NCI-H2196 treated with DMSO at 0.1 percent for 48 hours (cell line): ENCODE measurements around the gene IGFLR1.

Source experiments
- DNase-seq: peaks from one replicate; lab custom pipeline; 2025; ENCODE audit not compliant: unreplicated experiment; lab: John Stamatoyannopoulos, UW

IGFLR1 gene

DNA sequence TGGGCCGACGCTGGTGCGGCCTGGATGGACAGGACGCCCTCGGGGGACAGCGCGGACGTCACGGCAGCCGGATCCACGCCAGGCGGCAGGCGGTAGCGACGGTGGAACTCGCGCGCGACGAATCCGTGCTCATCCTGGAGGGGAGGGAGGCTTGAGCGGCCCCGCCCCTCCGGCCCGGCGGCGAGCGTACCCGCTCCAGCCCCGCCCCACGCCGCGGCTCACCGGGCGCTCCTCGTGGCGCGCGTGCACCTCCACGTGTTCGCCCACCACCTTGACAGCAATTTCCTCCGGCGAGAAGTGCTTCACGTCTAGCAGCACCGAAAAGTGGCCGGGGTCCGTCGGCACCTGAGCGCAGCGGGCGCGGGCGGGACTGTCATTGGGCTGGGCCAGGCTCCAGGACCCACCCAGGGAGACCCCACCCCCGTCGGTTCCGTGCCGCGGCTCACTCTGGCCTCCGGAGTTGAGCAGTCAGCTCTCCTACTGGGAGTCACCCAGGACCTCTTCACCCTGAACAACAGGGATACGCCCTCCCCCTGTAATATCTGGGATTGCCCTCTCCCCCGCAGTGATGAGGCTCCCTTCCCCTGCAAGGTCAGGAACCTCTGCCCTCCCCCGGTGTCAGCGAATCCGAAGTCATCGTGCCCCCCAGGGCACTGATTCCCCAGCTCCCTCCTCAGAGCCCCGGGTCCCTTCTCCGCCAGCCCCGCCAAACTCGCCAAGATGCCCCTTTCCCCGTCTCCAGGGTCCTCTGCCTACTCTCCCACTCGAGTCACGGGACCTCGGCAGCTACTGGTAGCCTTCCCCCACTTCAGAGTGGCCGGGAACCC is 13.5 kb upstream of the IGFLR1 start:
- no peak for DNase-seq

DNA sequence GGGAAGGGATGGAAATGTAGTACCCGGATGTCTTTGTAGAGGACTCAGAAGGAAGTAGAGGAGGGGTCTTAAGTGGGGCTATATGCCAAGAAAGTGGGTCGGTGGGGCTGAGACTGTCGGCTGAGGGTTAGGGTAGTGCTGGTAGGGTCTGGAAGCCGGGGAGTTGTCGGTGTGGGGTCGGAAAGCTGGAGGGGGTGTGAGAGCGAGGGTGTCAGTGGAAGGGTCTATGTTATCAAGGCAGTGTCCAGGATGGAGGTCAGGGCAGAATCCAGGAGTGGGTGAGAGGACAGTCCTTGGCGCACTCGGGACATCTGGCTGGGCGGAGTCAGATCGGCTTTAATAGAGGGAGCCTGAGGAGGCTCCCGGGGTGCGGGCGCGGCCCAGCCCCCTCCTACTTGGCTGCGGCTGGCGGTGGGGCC is 12.9 kb upstream of the IGFLR1 start:
- no peak for DNase-seq

DNA sequence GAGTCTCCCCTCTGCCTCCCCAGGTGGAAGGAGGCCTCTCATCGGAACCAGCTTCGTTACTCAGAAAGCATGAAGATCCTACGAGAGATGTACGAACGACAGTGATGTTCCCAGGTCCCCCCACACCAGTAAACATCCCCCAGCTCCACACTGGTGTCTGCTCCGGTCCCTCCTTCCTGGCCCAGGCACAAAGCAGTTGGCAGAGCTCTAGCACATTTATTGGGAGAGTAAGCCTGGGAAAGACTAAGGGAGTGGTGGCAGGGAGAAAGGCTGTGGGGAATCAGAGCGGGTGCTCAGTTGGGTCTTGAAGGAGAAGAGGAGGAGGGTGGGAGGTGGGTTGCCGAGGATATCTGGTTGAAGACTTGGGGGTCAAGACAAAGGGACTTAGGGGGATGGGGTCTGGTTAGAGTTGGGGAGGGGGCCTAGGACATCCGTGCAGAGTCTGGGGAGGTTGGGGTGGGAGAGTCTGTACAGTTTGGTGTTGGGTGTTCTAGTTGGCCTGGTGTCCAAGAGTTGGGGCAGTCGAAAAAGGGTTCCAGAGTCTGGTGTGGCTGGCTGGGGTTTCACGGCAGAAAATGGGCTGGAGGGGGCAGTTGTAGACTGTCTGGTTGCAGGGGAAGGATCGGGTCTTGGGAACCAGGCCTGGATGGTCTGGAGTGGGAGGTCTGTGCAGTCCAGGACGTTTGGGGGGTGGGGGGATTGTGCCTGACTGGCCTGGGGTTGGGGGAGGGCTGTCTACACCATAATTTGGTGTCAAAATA is 12.3 kb upstream of the IGFLR1 start:
- DNase-seq: no peak

DNA sequence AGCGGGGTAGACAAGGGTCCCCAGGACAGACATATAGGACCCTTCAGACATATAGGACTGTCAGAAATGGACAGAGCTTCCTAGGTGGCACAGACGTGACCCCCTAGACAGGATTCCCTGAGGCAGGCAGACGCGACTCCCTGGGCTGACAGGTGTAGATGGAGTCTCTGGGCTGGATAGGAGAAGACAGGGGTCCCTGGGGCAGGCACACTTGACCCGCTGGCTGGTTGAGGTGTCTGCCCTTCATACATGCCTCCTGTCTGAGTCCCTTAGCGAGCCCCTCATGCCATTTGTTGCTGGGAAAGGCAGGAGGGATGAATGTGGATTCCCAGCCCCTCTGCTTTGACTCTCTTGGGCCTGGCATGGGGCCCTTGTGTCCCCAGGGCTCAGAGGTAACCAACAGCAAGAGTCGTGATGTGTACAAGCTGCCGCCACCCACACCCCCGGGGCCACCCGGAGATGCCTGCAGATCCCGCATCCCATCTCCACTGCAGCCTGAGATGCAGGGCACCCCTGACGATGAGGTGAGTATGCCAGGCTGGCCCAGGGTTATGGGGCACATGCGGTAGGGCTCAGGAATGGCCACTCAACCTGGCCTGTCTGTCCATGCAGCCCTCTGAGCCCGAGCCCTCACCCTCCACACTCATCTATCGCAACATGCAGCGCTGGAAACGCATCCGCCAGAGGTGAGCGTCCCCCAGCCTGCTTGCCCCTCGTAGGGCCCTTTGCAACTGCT is 11.6 kb upstream of the IGFLR1 start:
- no peak for DNase-seq

DNA sequence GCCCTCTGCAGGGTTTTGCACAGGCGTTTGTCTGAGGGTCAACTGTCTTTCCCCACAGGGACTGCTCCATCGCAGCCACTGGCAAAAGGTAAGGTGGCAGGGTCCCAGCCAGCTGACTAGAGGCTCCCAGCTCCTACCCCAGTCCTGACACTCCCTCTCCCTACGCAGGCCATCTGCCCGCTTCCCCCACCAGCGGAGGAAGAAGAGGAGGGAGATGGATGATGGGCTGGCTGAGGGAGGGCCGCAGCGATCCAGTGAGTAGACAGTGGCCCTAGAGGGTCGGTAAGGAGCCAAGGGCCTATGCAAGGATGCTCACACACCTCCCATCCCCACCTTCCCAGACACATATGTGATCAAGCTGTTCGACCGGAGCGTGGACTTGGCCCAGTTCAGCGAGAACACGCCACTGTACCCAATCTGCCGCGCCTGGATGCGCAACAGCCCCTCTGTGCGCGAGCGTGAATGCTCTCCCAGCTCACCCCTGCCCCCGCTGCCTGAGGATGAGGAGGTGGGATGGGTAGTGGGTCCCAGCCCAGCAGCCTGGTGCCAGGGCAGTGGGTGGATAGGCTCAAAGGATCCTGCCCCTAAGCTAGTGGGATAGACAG is 10.6 kb upstream of the IGFLR1 start:
- DNase-seq: no peak

DNA sequence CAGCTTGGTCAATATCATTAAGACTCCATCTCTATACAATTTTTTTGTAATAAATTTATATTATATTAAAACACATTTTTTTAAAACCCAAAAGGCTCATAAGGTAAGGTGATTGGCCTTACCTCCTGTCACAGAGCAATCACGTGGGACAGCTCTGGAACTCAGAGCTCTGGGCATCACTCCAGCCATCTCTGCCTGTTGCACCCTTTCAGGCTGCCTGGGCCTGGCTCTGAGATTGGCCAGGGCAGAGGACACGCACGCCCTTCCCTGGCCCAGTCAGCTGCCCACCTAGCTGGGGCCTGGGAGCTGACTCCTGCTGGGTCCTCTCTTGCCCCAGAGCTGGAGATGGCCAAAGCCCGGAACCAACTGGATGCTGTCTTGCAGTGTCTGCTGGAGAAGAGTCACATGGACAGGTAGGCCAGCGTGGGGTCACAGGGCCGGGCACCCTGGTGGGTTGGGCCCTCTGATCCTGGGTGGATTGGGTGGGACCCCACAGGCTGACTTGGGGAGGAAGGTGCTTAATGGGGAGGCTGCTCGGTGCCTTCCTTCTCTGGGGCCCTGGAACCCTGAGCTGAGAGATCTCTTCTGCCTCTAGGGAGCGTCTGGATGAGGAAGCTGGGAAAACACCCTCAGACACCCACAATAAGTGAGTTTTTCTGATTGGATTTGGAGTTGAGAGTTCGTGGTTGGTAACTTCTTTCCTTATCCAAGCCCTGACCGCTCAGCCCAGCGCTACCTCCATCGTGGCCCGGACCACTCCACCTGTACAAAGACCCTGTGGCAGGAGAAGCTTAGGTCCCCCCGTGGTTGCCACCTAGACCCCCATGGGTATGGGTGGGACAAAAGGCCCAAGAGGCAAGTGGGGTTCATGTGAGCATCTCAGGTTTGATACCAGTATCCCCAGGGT is 9.8 kb upstream of the IGFLR1 start:
- DNase-seq: no peak

DNA sequence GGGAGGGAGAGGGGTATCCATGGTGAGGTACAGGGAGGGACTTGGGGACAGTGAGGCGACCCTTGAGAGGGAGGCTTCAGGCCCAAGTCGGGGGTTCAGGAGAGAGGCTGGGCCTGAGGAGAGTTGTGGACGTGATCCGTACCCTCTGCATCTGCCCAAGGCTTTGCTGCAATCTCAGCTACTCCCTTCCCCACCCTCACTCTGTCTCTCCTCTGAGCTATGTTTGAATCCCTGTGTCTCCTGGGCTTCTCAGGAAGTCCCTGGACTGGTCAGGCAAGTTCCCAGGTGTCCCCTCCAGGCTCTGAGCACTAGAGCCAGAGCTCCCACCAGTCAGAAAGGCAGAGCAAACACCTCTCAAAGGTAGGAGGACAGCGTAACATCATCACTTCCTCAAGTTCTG is 7.9 kb upstream of the IGFLR1 start:
- DNase-seq: no peak

DNA sequence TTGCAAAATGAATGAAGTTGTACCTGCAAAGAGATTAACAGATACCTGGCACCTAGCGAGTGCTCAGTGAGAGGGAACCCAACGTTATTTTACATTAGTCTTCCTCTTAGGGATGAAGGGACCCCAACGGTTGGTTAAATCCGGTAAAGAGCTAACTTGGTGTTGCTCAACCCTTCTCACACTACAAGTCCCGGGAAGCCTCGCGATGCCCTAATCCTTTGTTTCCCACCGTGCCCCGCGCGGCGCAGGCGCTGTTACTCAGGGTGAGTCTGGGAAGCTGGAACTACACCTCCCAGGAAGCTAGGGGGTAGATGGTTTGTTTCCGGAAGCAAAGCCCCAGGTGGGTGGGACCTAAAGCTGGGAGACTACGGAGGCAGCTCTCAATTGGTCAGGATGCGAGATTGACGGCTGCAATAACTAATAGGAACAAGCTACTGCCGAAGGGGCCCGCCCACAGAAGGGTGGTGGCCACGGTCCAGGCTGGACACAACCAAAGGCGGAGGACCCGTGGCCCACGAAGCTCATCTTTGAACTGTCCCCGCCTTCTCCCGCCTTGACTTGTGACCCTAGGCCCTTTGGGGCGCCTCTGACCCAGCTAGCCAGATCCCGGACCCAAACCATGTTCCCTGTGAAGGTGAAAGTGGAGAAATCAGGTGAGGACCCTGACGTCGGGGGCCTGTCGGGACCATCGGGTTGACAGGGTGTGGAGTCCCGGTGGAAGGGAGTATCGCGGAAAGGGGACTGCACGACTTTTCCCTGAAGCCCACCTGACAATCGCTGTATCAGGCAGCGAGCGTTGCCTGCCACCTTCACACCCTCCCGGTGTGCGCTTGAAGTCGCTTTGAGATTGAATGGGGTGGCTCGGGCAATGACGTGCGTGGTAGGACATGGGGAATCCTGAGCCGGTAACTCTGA is 6.1 kb upstream of the IGFLR1 start, which contains the start of gene LIN37:
LIN37 (plus strand) TSS at position 471 of the 915 bp plus-strand sequence; CDS start at position 620, 149 bp downstream.
- DNase-seq: peak; percentile 97

DNA sequence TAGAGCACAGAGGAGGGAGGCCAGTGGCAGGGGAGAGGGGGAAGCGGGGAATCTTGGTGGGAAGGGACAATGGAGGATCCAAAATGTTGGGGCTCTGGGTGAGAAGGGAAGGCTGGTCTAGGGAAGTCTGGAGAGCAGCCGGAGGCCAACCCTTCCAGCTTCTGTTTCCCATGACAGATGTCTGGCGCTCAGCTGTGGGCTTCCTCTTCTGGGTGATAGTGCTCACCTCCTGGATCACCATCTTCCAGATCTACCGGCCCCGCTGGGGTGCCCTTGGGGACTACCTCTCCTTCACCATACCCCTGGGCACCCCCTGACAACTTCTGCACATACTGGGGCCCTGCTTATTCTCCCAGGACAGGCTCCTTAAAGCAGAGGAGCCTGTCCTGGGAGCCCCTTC is 4.3 kb upstream of the IGFLR1 start:
- no peak for DNase-seq

DNA sequence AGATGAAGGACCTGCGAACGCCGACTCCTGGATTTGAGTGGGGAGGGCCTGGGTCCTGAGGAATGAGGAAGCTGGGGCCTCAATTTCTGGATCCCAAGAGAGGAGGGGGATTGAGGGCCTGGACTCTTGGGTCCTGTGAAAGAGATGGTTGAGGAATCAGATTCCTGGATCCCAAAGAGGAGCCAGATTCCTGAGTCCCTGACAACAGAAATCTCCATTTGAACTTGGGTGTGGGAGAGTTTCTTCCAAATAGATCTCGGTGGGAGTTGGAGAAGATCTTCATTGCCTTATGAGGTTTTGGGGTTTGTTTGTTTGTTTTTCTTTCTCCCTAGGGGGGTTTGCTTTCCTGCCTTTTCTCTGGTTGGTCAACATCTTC is 3.8 kb upstream of the IGFLR1 start:
- no peak for DNase-seq

DNA sequence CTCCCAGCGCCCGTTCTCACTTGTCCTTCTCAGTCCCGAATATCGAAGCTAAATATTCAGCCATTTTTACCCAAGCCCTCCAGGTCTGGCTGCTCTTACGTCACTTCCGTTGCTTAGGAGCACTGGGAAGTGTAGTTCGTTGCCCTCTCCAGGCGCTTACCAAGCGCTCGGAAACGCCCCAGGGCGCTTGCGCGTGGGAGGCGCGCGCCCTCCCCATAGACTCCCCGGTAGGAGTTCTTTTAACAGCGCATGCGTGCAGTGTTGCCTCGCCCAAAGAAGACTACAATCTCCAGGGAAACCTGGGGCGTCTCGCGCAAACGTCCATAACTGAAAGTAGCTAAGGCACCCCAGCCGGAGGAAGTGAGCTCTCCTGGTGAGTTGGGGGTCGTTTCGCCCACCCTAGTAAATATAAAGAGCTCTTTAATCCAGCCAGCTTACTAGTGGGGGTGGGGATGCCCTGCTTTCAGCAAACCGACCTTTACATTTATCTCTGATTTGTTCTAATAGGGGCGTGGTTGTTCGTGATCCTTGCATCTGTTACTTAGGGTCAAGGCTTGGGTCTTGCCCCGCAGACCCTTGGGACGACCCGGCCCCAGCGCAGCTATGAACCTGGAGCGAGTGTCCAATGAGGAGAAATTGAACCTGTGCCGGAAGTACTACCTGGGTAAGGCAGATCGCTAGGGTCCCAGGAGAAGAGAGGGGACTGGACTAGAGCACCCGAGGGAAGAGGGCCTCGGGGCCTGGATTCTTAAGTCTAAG is 3.3 kb upstream of the IGFLR1 start, which contains the start of the genes PSENEN and U2AF1L4:
PSENEN (plus strand) TSS at position 324 of the 759 bp plus-strand sequence; CDS start at position 604, 280 bp downstream.
U2AF1L4 (minus strand) TSS at position 91 of the 759 bp plus-strand sequence; CDS start at position 64, 27 bp downstream.
- peak; percentile 99 for DNase-seq

DNA sequence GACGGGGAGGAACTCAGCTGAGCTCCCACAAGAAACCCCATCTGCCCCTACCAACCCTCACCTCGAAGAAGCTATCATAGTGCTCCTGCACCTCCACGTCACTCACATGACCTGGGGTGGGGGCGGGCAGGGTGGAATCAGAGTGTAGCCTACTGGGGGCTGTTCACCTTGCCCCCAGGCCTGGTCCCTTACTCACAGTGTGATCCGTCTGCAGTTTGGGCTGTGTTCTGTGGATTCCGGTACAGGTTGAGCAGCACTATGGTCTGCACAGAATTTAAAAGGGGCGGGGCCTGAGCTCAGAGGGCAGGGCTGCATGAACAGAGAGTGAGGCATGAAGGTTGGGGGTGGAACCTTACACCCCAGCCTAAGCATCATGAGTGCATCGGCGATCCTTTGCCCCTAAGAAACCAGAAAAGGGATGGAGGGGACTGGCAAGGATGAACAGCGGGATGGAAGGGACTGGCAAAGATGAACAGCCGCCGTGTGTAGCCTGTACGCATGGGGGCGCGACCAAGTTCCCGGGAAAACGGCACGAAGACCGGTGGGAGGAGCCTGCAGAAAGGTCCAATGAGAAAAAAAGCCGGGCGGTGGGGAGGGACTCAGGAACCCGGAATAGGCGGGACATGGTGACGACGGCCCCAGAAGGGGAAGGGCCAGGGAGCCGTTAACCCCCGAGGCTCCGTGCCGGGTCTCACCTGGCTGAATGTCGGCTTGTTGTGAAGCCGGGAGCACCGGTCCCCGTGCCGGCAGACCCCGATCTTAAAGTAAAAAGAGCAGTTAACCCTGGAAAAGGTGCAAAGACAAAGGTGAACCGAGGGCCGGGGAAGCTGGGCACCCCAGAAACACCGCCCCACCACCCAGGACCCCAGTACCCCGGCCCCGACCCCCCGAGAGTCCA is 2.4 kb upstream of the IGFLR1 start:
- peak; percentile 93 for DNase-seq

DNA sequence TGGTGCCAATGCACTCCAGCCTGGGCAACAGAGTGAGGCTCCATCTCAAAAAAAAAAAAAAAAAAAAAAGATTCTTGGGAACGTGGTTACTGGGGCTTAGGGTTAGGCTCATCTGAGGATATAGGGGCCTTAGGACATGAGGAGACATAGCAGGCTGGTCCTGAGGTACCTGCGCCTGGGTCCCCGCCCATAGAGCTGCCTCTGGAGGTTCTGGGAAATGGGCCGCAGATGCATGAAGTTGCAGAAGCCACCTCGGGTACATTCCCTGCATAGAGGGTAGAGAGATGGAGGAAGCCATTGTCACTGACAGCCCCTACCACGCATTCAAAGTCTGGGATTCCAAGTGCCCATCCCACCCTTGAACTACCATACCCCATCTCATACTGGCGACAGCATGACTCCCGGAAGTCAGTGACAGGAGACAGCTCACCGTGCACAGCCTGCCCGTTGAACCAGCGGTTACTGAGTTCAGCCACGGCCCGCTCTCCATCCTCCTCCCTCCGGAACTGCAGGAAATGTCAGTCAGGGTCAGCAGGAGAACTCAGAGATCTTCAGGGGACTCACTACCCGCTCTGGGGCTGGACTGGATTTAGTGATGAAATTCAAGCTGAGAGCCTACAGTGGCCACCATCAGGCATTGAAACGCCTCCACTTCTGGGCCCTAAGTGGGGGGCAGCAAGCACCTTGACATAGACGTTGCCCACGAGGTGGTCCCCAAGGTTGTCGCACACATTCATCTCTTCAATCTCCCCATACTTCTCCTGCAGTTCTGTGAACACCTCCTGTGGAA is 1.6 kb upstream of the IGFLR1 start:
- DNase-seq: no peak

DNA sequence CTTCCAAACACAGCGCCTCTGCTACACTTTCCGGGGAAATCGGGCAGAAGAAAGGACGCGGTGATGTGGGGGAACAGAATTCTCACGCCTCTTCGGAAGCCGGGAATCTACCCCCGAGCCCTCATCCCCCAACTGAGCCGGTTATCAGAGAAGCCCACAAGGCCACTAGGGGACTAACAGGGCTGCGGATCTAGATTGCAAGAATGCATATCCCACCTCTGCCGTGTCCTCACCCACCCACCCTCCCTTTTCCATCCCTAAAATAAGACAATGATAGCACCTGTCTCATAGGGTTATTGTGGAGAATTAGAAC is 1.1 kb downstream of the IGFLR1 start:
- no peak for DNase-seq

DNA sequence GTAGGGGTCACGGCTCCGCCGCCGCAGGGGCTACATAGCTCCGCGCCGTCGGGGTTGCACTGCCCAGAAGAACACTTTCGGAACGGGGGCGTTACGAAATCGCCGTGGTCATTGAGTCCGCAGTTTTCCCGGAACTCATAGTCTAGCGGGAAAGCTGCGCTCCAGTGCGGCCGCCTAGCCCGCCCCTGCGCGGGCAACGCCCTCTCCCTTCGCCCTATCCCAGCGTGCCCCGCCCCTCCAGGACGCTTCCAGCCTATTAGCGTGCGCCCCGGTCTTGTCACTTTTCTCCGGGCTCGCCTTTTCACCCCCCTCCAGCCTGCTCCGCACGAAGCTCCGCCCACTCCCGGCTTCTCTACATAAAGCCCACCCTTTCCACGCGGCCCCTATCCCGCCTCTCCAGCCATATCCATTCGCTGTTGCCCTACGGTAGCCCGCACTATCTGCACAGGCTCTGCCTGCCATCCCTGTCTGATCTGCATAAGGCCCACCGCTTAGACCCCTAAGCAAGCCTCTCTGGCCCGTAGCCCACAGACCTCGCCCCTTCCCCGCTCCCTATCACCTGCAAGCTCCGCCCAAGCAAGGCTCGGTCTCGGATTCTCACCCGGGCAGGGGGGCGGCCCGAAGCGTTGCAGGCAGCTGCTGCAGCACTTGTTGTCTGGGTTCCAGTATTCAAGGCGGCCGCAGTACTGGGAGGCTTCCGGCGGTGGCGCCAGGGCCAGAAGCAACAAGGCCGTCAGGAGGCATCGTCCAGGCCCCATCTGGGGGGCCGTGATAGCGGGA is 1.6 kb downstream of the IGFLR1 start:
- peak; percentile 99 for DNase-seq

DNA sequence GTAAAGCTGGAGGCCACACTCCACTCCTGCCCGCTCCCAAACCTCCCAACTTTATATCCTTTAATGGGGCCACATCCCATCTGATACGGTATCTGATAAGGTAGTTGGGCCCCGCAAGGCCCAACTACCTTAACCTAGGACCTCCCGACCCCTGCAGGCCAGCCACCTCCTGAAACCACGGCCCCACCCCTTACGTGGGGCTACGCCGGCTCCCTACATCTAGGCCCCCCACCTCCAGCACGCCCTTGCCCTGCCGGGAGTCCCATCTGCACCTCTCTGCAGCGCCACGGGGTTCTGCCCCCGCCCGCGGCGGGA is 2.2 kb downstream of the IGFLR1 start:
- DNase-seq: no peak
